ENCODE results near the gene ARMC6. TPM values are rescaled to one million over a fixed set of nuclear protein-coding genes. Genes with fewer than 3 reads are reported as not detected.
A peak's percentile ranks its signal among the peaks of the same experiment; 100 is the strongest.

The ARMC6 gene
- total RNA-seq, 1 experiment from 2014 or later: 33.5 TPM

GRCh38 chr19:19063183-19064097 is 30.0 kb downstream of the ARMC6 start, which contains the start of gene SLC25A42:
Gene SLC25A42 (plus strand): TSS chr19:19063994. CDS start chr19:19096125, 32,131 bp downstream.
- in situ Hi-C loops (cut with HindIII; ENCODE audit: low pct_unique_long_range_greater_than_20kb, low sequenced_read_pairs): no loop called here
- peak; percentile 95 for DNase-seq (ENCODE audit: low read depth, low spot score)

DNA sequence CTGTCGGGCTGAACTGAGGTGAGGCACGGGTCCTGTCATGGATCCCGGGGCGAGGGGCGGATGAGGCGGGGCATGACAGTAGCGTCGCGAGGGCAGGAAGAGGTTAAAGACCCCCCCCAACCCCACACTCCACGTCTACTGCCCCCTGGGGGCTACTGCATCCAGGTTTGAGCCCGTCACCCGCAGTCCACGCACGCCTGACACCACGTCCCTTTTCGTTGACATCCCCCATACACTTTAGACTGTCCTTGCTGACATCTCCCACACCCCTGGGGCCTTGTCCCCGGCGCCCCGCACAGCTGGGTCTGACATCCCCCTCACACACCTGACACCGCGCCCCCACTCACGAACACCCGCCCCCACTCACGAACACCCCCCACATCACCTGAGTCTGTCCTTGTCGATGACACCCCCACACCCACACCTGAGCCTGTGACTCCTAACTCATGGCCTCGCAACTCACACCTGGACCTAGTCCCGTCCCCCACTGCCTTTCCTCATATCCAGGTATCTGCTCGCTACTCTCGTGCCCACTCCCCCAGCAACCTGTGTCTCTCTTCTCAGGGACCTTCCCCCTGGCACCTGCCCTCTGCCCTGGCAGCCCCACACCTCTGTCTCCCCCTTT is 30.8 kb downstream of the ARMC6 start:
- DNase-seq (ENCODE audit: low read depth, low spot score): peak; percentile 38
- in situ Hi-C loops (cut with HindIII; ENCODE audit: low pct_unique_long_range_greater_than_20kb, low sequenced_read_pairs): no loop called here

GRCh38 chr19:19064811-19065745 is 31.7 kb downstream of the ARMC6 start:
- DNase-seq (ENCODE audit: low read depth, low spot score): peak; percentile 30
- in situ Hi-C loops (cut with HindIII; ENCODE audit: low pct_unique_long_range_greater_than_20kb, low sequenced_read_pairs): no loop called here

- DNase-seq (ENCODE audit: low read depth, low spot score): no peak
- in situ Hi-C loops (cut with HindIII; ENCODE audit: low pct_unique_long_range_greater_than_20kb, low sequenced_read_pairs): no loop called here
Observed at GRCh38 chr19:19067276-19068072, 34.1 kb downstream of the ARMC6 start.

DNA sequence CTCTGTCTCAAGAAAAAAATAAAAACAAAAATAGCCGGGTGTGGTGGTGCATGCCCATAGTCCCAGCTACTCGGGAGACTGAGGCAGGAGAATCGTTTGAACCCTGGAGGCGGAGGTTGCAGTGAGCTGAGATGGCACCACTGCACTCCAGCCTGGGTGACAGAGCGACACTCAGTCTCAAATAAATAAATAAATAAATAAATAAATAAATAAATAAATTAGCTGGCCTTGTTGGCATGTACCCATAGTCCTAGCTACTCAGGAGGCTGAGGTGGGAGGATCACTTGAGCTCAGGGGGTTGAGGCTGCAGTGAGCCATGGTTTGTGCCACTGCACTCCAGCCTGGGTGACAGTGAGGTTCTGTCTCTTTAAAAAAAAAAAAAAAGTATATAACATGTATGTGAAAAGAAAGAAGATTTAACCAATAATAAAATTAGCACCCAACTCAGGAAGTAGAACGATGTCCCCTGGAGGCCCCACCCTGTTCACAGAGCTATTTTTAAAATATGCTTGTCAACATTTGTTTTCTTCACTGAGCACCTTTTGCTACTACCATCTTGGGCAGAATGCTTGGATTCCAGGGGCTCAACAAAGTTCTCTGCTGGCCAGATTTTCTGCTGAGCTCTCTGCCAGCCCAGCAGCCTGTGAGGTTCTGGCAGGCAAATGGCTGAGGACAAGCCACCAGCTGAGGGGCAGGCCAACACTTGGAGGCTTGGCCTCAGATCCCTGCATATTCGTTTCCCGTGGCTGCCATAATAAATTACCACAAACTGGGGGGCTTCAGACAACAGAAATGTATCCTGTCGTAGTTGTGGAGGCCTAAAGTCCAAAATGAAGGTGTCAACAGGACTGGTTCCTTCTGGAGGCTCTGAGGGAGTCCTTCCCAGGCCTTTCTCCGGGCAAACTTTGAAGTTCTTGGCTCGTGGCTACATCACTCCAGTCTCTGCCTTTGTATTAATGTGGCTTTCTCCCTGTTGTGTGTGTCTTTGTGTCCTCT is 35.6 kb downstream of the ARMC6 start:
- in situ Hi-C loops (cut with HindIII; ENCODE audit: low pct_unique_long_range_greater_than_20kb, low sequenced_read_pairs): no loop called here
- no peak for DNase-seq (ENCODE audit: low read depth, low spot score)

DNA sequence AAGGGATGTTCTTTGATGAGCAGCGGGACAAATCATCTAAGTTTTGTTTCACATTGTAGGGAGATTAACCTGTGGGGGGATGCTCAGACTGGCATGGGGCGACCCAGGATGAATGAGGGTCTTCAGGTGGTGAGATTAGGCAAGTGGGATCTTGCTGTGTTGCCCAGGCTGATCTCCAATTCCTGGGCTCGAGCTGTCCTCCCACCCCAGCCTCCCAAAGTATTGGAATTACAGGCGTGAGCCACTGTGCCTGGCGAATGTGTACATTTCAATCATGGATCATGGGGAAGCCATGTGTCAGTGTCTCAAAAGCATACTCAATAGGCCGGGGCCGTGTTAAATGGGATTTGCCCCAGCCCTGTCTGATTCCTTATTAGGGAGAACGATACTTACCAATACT is 38.5 kb downstream of the ARMC6 start:
- no peak for DNase-seq (ENCODE audit: low read depth, low spot score)
- in situ Hi-C loops (cut with HindIII; ENCODE audit: low pct_unique_long_range_greater_than_20kb, low sequenced_read_pairs): no loop called here

DNA sequence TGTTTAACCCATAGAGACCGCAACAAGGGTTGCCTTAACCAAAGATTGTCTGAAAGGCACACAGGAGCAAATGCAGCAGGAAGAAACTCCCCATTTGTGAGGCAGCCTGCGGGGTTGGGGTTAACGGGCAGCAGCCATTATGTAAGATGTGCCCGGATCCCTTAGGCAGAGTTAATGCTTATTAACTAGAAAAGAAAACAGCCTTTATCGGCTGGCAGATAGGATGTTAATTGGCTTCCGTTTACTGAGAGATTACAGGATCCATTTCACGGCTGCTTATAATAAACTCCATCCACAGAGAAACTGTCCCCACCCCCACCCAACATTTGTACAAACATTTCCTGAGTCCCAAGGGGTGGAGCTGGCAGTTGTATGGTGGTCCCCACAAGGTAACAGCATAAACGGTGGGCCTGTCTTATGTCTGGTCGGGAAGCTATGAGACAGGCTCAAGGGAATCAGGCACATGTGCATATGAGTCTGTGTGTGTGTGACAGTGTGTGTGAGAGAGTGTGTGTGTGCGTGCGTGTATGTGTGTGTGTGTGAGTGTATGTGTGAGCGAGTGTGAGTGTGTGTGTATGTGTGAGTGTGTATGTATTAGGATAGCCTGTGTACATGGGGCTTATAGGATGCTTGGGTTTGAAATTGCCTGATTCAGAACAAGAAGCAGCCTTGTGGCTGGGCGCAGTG is 40.9 kb downstream of the ARMC6 start:
- no peak for DNase-seq (ENCODE audit: low read depth, low spot score)
- in situ Hi-C loops (cut with HindIII; ENCODE audit: low pct_unique_long_range_greater_than_20kb, low sequenced_read_pairs): no loop called here

DNA sequence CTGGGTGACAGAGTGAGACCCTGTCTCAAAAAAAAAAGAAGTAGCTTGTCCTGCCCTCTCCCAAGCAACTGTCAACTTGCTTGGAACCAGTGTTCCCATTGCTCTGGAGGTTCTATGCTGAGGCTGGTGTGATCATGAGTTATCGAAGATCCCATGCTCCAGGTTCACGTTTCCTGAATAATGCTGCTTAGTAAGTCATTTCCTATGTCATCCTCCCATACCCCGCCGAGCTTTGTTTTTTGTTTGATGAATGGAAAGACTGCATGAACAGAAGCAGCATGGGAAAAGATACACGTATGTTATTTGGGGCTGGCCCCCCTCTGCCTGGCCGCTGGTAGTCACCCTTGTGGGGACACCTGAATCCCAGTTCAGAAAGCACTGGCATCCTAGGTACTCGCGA is 41.7 kb downstream of the ARMC6 start:
- no peak for DNase-seq (ENCODE audit: low read depth, low spot score)
- in situ Hi-C loops (cut with HindIII; ENCODE audit: low pct_unique_long_range_greater_than_20kb, low sequenced_read_pairs): no loop called here

GRCh38 chr19:19076476-19076875 is 43.1 kb downstream of the ARMC6 start:
- DNase-seq (ENCODE audit: low read depth, low spot score): no peak
- in situ Hi-C loops (cut with HindIII; ENCODE audit: low pct_unique_long_range_greater_than_20kb, low sequenced_read_pairs): no loop called here

GRCh38 chr19:19077103-19077502 is 43.7 kb downstream of the ARMC6 start:
- in situ Hi-C loops (cut with HindIII; ENCODE audit: low pct_unique_long_range_greater_than_20kb, low sequenced_read_pairs): no loop called here
- no peak for DNase-seq (ENCODE audit: low read depth, low spot score)

DNA sequence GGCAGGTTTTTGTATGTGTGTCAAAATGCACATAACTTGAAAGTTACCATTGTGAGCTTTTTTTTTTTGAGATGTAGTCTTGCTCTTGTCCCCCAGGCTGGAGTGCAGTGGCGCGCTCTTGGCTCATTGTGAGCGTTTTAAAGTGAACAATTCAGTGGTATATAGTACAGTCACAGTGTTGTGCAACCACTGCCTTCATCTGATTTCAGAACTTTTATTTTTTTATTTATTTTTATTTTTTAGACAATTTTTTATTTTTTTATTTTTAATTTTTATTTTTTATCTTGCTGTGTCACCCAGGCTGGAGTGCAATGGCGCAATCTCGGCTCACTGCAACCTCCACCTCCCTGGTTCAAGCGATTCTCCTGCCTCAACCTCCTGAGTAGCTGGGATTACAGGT is 45.4 kb downstream of the ARMC6 start:
- DNase-seq (ENCODE audit: low read depth, low spot score): no peak
- in situ Hi-C loops (cut with HindIII; ENCODE audit: low pct_unique_long_range_greater_than_20kb, low sequenced_read_pairs): no loop called here

DNA sequence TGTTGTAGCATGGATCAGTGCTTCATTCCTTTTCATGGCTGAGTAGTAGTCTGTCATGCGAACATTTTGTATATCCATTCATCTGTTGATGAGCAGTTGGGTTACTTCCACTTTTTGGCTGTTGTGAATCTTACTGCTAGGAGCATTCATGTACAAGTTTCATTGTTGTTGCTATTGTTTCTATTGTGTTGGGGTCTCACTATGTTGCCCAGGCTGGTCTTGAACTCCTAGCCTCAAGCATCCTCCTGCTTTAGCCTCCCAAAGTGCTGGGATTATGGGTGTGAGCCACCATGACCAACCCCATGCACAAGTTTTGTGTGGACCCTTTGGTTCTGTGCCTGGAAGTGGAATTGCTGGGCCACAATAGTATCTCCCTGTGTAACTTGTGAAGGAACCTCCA is 46.2 kb downstream of the ARMC6 start:
- in situ Hi-C loops (cut with HindIII; ENCODE audit: low pct_unique_long_range_greater_than_20kb, low sequenced_read_pairs): no loop called here
- no peak for DNase-seq (ENCODE audit: low read depth, low spot score)

DNA sequence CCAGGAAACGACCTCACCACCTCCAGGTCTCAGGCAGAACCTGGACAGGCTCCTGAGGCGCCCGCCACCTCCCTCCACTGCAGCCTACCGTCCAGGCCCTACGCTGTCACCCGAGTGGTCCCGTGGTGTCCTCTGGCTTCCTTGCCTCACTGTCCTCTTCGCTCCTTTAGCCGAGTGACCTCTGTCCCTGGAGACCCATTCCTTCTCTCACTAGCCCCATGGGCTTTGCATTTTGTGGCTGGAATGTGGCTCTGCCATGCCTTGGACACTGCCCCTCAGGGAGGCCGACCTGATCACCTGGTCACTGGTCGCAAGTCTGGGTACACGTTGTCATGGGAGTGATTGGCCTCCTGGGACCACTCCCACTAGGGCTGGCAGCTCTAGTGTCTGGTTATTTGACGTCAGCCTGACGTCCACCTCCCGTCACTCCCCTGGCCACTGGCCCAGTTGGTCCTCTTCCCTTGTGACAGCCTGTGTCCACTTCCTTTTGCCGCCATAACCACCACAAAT is 48.3 kb downstream of the ARMC6 start:
- in situ Hi-C loops (cut with HindIII; ENCODE audit: low pct_unique_long_range_greater_than_20kb, low sequenced_read_pairs): no loop called here

DNA sequence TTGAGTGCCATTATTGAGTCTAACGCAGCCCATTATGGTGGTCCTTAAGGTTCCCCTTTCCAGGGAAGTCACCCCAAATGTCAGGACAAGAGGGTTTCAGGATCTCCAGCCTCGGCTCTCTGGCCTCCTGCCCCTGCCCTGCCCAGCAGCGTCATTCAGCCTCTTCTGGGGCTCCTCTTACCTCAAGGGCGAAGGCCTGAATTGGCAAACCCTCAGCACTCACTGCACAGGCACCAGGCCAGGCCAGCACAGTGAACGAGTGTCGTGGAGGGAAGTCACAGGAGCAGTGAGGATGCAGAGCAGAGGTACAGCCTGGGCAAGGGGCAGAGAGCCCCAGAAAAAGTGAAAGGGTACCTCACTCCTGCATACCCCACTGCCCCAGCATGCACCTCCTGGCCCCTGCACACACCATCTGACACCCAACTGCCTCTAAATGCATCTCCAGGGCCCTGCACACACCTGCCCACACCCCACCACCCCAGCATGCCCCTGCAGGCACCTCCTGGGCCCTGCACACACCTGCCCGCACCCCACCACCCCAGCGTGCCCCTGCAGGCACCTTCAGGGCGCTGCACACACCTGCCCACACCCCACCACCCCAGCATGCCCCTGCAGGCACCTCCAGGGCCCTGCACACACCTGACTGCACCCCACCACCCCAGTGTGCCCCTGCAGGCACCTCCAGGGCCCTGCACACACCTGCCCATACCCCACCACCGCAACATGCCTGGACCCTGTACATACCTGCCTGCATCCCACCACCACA is 50.2 kb downstream of the ARMC6 start:
- in situ Hi-C loops (cut with HindIII; ENCODE audit: low pct_unique_long_range_greater_than_20kb, low sequenced_read_pairs): no loop called here
- no peak for DNase-seq (ENCODE audit: low read depth, low spot score)

More for the DNA sequence above, 48.3 kb downstream of the ARMC6 start:
- no peak for DNase-seq (ENCODE audit: low read depth, low spot score)

- no peak for DNase-seq (ENCODE audit: low read depth, low spot score)
- in situ Hi-C loops (cut with HindIII; ENCODE audit: low pct_unique_long_range_greater_than_20kb, low sequenced_read_pairs): no loop called here
Observed at GRCh38 chr19:19087676-19088075, 54.3 kb downstream of the ARMC6 start.
